A204.1 (cell line): ENCODE results near the gene TCEAL6.
"Not testable (repeated sequence)": the region's sequence is repeated elsewhere in the genome, so short reads cannot be mapped to it uniquely, and the experiment has no call there.

Experiments used
- FAIRE-seq: peaks from 2 replicates; lab custom pipeline; 2012; peaks lifted over from hg19 to GRCh38; lab: Jason Lieb, UNC

Gene TCEAL6

DNA sequence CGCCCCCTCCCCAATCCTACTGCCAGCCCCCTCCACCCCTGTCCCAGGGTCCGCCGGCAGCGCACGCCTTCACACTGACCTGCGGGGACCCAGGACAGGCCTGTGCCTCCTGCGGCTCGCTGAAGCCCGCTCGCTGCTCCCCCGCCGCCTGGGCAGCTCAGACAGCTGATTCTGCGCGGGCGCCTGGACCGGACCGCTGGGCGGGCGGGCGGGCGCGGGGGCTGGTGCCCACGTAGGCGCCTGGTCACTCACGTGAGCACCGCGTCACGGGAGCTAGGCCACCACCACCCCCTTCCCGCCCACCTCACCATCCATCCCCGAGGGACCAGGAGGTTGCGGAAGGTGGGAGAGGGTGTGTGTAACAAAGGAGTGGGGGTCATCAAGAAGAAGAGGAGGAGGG, at the start of gene TCEAL6:
Gene TCEAL6 (minus strand): TSS at position 208 of the 400 bp plus-strand sequence.
- not testable (repeated sequence) for FAIRE-seq

GRCh38 chrX:102185967-102186720, 43.9 kb upstream of the TCEAL6 start:
- FAIRE-seq: no peak

DNA sequence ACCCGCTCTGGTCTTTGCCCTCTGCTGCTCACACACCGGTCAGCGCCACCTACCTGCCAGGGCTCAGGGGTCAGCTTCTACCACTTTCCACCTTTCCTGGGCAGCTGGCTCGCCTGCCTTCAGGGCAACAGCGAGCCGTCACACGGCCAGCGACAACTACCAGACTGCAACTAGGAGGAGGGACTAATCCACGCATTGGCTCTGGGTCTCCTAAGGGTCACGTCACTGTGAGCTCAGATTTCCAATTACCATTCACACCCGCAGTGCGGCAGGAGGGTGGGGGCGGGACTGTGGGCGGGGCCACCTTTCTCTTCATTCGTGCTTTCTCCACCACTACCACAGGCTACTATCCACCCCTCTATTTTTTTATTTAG, 13.5 kb upstream of the TCEAL6 start, which contains the start of gene BEX5:
Gene BEX5 (minus strand): TSS at position 172 of the 374 bp plus-strand sequence. CDS start 1,712 bp downstream, outside the sequence.
- FAIRE-seq: no peak

DNA sequence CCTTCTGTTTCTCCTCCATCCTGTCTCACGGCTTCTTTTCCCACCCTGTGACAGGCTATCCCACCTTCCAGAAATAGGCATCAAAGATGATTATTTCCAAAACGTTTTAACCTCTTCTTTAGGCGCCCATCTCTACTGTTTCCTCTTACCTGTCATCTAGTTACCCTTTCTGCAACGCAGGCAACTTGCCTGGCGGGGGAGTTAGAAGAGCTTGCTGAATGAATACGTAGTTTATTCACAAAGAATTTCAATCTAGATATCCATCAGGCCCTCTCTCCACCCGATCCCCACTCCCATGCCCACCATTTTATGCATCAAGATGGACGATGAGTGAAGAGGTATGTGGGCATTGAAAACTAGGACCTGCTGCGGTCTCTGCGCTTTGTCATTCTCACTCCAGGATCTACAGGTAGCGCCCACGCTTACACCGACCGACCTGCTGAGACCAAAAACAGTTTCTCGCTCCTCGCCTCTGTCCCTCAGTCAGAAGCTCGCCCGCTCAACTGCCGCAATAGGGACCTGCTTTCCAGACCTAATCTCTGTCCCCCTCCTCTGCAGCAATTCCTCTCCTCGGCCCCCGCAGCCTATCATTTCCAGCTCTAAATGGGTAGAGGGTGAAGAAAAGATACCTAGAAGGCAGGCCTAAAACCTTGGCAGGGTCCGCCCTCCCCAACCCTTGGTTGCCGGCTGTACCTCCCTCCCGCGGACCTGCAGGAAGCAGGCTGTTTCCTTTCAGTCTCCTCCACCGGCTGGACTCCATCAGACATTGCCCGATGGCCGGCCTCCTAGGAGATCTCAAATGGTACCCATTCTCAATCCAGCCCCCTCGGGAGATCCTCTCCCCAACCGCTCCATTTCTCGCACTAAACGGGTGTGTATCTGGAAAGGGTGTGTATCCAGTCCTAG, 12.9 kb upstream of the TCEAL6 start:
- no peak for FAIRE-seq

GRCh38 chrX:102154218-102154860, 12.1 kb upstream of the TCEAL6 start:
- no peak for FAIRE-seq

DNA sequence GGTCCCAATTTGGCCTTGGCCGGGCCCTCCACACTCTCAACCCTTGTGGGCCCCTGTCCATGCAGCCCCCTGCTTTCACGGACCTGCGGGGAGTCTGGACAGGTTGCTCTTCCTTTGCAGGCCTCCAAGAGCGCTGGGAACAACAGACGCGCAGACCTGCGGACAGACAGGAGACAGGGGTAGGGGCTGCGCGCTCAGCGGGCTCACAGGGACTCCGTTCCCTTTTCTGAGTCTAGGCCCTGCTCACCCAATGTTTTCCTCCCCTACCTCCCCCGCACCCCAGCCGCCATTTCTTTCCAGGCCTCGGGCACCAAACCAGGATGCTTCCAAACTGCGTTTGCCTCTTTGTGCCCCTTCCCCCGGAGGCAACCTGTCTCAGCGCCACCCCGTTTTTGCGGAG, 650 bp downstream of the TCEAL6 start:
- not testable (repeated sequence) for FAIRE-seq

- FAIRE-seq: not testable (repeated sequence)
Observed at GRCh38 chrX:102140876-102141275, 1.4 kb downstream of the TCEAL6 start.

DNA sequence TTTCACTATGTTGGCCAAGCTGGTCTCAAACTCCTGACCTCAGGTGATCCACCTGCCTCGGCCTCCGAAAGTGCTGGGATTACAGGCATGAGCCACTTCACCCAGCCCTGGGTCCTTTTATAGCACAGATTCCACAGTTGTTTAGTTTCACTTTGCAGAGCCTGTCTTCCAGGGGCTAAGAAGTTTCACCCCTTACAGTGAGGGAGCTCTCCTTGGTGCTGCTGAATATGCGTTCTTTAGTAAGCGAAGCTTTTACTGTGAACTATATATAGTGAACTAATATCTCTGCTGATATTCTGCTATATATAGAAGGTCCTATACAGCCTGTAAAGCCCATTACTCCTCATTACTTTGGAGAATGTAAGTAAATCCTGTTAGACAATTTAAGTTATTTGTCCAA, 4.2 kb downstream of the TCEAL6 start:
- no peak for FAIRE-seq

DNA sequence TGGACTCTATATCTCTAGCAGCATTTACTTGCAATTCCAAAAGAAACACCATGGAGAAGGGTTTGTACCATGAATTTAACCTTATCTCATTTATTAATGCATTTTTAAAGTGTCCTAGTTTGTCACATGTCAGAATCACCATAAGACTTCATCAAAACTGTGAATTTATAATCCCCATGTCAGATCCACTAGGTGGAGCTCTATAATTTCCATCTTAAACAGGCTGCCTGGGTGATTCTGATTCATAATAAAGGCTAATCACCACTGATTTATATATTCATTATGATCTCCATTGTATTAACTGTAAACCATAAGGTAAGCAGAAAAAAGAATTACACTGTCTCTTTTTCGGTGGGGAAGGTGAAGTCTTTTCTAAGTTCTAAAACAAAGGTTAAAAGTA, 12.8 kb downstream of the TCEAL6 start:
- FAIRE-seq: peak; percentile 3

DNA sequence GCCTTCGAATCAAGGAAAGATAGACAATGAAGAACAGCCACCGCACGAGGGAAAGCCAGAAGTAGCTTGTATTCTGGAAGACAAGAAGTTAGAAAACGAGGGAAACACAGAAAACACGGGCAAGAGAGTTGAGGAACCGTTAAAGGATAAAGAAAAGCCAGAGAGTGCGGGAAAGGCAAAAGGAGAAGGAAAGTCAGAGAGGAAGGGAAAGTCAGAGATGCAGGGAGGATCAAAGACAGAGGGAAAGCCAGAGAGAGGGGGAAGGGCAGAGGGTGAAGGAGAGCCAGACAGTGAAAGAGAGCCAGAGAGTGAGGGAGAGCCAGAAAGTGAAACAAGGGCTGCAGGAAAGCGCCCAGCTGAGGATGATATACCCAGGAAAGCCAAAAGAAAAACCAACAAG, 15.4 kb downstream of the TCEAL6 start:
- no peak for FAIRE-seq

DNA sequence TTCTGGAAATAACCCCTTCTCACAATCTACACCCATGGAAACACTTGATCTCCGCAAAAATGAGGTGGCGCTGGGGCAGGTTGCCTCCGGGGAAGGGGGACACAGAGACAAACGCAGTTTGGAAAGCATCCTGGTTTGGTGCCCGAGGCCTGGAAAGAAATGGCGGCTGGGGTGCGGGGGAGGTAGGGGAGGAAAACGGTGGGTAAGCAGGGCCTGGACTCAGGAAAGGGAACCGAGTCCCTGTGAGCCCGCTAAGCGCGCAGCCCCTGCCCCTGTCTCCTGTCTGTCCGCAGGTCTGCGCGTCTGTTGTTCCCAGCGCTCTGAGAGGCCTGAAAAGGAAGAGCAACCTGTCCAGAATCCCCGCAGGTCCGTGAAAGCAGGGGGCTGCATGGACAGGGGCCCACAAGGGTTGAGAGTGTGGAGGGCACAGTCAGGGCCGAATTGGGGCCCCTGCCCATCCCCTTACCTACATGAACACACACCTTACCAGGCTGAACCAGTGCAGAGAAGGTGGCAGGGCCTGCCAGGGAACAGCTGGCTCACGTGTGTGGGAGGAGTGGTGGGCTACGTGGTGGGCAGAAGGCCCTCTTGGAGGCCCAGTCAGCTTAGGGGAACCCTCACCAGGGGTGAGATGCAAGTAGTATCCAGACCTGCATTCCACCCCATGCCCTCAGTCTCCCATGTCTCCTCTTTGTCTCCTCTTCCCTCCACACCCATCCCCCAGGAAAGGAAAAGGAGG, 16.0 kb downstream of the TCEAL6 start:
- FAIRE-seq: not testable (repeated sequence)

DNA sequence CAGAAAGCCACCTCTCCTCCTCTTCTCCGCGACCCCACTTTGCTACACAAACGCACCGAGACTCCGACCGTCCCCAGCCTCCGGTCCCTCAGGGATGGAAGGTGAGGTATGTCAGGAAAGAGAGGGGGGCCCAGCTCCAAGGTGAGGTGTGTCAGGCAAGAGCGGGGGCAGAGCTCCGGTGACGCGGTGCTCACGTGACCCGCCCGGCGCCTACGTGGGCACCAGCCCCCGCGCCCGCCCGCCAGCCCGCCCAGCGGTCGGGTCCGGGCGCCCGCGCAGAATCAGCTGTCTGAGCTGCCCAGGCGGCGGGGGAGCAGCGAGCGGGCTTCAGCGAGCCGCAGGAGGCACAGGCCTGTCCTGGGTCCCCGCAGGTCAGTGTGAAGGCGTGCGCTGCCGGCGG, 16.8 kb downstream of the TCEAL6 start, which contains the start of gene TCEAL2:
Gene TCEAL2 (plus strand): TSS at position 244 of the 400 bp plus-strand sequence. CDS start 1,152 bp downstream, outside the sequence.
- not testable (repeated sequence) for FAIRE-seq

GRCh38 chrX:102125014-102125413, 17.3 kb downstream of the TCEAL6 start:
- FAIRE-seq: not testable (repeated sequence)

DNA sequence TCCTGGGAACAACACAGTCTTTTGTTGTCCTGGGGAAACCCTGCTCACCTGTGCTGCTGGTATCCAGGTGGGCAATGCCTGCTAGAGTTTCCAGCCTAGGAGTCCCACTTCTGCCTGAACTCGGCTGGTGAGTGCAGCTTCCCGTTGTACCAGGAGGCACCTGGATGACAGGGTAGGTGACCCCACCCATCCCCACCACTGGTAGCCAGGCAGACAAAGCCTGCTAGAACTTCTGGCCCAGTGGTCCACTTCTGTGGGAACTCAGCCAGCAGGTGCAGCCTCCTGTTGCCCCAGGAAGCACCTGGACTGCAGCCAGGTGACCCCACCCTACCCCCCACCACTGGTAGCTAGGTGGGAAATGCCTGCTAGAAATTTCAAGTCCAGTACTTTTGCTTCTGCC, 26.5 kb downstream of the TCEAL6 start:
- no peak for FAIRE-seq

DNA sequence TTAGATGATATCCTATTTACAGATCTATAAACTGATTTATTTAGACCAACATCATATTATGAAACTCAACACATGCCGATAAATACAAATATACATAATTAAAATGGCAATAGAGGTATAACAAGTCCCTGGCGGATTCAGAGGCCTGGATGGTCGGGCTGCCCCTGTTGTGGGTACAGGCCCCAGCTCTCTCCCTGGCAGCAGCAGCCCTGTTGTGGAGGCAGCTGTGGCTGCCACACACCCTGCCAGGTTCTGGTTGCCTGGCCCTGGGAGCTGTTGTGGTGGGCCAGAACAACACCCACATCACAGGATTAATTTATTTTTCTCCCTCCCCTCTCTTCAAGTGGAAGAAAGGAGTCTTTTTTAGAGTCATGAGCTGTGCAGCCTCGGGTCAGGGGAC, 28.9 kb downstream of the TCEAL6 start:
- no peak for FAIRE-seq
